ENCODE data around the gene ERCC6L.

DNA sequence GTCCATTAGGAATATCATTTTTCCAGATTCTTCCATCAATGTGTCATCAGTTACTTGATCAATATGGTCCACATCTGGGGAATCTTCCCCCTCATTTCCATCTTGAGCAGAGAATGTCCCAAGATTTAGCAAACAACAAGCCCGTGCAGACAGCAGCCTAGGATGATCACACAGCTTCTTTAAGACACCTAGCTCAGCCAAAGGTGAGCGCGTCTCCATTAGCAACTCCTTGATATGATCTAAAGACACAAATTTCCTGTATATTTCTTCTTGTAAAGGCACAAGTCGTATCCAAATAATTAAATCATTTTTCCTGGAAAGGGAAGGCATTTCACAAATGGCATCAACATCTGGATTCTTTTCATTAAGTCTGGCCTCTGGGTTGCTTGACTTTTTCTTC lies 31.5 kb downstream of the ERCC6L start:
- TF ChIP-seq CTCF (IDR thresholded peaks at IDR 0.05 in 4 of 5, conservative IDR thresholded peaks at IDR 0.05 in 1 of 5): no peak
- no peak for TF ChIP-seq POLR2A (IDR thresholded peaks at IDR 0.05)

Data from gastrocnemius medialis (tissue), 4 donors.